ENCODE data around the gene LY6G6D. TPM values are rescaled to one million over a fixed set of nuclear protein-coding genes. Genes with fewer than 3 reads are reported as not detected.

LY6G6D gene
- not detected for total RNA-seq

GRCh38 chr6:31715022-31715958 is at the start of gene LY6G6D:
TSS of gene LY6G6D (plus strand) at chr6:31715348. CDS start at chr6:31715356, 8 bp downstream.

DNA sequence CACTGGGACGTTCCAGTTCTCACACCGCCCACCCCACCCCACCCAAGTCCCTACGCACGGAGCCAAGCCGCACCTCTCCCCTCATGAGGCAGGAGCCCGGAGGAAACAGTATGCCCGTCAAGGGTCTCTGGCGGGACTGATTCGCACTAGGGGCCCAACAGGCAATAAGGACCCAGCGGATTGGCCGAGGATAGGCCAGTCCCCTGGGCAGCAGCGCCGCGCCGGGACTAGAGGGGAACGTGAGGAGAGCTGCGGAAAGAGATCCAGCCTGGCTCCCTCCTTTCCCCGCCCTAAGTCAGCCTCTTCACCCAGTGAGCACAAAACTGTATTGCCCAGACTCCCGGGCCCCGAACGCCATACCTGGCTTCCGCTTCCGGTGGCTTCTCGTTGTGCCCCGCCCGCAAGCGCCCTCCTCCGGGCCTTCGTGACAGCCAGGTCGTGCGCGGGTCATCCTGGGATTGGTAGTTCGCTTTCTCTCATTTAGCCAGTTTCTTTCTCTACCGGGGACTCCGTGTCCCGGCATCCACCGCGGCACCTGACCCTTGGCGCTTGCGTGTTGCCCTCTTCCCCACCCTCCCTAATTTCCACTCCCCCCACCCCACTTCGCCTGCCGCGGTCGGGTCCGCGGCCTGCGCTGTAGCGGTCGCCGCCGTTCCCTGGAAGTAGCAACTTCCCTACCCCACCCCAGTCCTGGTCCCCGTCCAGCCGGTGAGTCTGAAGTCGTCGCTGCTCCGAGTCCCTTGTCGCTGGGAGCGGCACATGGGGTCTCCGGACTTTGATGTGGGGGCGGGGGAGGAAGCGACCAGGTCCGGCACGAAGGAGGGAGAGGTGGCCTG is 49.4 kb upstream of the LY6G6D start, which contains the start of gene CSNK2B:
CSNK2B (plus strand) TSS at position 580 of the 836 bp plus-strand sequence. CDS start 752 bp downstream, outside the sequence.

GRCh38 chr6:31669676-31670075 is 45.5 kb upstream of the LY6G6D start, which contains the start of gene LY6G5B:
TSS of gene LY6G5B (plus strand) at chr6:31669976. CDS start at chr6:31670951, 975 bp downstream.

GRCh38 chr6:31680226-31681134 is 34.7 kb upstream of the LY6G6D start, which contains the start of gene LY6G5C:
TSS of gene LY6G5C (minus strand) at chr6:31681067. CDS start at chr6:31680373, 694 bp downstream.

GRCh38 chr6:31702819-31703716 is 12.1 kb upstream of the LY6G6D start, which contains the start of gene ABHD16A:
TSS of gene ABHD16A (minus strand) at chr6:31703324. CDS start at chr6:31703281, 43 bp downstream.

GRCh38 chr6:31706599-31706998 is 8.5 kb upstream of the LY6G6D start, which contains the start of gene LY6G6F:
TSS of gene LY6G6F (plus strand) at chr6:31706866. CDS start at chr6:31706907, 41 bp downstream.

DNA sequence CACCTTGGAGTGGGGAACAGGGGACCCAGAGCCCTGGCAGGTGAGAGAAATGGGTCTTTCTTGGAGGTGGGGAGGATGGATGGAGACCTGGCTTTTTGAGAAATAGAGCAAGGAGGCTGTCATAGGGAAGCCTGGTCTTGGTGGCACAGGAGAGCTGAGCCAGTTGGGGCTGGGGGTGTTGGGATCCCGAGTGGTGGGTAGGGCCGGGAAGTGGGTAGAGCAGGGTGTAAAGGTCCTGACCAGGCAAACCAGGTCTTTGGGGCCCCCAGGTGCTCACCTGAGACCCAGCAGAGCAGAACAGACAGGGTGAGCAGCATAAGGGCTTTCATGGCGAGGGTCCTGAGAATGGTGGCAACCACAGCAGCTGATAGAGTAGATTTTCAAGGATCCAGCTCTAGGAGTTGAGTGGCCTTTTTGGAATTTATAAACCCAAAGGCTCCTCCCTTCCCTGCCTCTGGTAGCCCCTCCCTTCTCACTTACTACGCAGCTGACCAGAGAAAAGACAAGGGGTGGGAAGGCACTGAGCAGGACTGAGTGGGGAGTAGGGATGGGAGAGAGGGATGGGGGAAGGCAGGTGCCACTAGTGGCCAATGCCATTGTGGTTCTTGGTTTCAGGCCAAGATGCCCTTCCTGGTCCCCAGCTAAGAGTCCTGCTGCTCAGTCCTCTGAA is 6.3 kb downstream of the LY6G6D start, which contains the start of gene LY6G6C:
LY6G6C (minus strand) TSS at position 396 of the 670 bp plus-strand sequence; CDS start at position 329, 67 bp downstream.

DNA sequence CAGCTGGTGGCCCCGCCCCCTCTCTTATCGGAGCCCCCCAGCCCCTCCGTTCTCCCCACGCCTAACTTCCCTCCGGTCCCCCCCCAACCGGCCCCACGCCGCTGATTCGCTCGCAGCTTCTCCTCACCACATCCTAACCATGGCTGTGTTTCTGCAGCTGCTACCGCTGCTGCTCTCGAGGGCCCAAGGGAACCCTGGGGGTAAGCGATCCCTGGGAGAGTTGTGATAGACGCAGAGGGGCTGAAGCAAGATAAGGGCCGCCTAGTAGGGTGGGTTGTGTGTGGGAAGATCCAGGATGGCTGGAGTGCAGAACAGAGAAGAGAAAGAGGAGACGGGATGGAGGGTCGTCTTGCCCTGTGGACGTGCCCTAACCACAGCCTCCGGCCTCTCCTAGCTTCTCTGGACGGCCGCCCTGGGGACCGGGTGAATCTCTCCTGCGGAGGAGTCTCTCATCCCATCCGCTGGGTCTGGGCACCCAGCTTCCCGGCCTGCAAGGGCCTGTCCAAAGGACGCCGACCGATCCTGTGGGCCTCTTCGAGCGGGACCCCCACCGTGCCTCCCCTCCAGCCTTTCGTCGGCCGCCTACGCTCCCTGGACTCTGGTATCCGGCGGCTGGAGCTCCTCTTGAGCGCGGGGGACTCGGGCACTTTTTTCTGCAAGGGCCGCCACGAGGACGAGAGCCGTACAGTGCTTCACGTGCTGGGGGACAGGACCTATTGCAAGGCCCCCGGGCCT is 8.3 kb downstream of the LY6G6D start, which contains the start of gene MPIG6B:
MPIG6B (plus strand) TSS at position 129 of the 735 bp plus-strand sequence; CDS start at position 140, 11 bp downstream.

DNA sequence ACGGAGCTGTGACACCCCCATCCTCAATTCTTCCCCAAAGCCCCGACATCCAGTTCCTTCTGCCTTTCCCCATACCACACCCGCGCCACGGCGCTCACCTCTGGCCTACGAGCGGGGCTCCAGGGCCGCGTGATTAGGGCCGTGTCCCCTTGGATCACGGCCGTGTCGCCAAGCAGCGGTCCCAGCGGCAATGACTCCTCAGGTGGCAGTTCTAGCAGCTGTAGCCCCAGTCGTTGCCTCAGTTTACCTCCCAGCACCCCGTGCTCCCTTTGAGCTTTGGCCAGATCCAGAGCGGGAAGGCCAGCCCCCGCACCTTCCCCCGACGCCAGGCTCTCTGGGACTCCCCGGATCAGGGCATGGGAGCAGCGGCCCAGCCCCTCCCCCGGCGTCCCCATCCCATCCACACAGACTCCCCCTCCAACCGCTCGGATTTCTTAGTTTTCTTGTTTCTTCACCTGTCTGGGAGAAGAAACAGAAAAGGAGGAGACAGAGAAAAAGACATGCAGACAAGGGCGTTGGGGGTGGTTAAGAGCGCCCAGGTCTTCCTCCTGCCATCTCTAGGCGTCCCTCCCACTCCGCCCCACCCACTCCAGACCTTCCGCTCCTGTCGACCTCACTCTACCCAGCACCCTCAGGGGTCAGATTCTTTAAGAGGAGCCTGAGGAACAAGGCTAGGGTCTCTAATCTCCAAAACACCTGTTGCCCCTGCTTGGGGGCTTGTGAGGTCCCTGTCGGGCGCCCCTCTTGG is 13.8 kb downstream of the LY6G6D start, which contains the start of gene DDAH2:
DDAH2 (minus strand) TSS at position 533 of the 748 bp plus-strand sequence; CDS start at position 395, 138 bp downstream.

GRCh38 chr6:31736021-31736767 is 21.0 kb downstream of the LY6G6D start, which contains the start of gene CLIC1:
TSS of gene CLIC1 (minus strand) at chr6:31736530. CDS start at chr6:31736300, 230 bp downstream.

GRCh38 chr6:31739639-31740396 is 24.7 kb downstream of the LY6G6D start, which contains the start of gene MSH5:
TSS of gene MSH5 (plus strand) at chr6:31740005. CDS start at chr6:31740467, 462 bp downstream.

GRCh38 chr6:31762356-31762755 is 47.2 kb downstream of the LY6G6D start, which contains the start of gene SAPCD1:
TSS of gene SAPCD1 (plus strand) at chr6:31762656. CDS start at chr6:31763055, 399 bp downstream.

Data from camera-type eye (tissue), 1 donor.